Camera-type eye (tissue), 1 donor: Measurements from ENCODE around the gene GALNT18. TPM values are rescaled to one million over a fixed set of nuclear protein-coding genes. Genes with fewer than 3 reads are reported as not detected.

ENCODE experiments used
- total RNA-seq: library from RNA; depleted of rRNA; stranded (reverse); fragments of >200 nt; gene quantifications from one replicate; pipeline ENCODE4 v1.2.3, GENCODE V29; 2014

GALNT18 gene
- total RNA-seq = 28.4 TPM

GRCh38 chr11:11621573-11622339 lies at the start of gene GALNT18:
Gene GALNT18 (minus strand): TSS chr11:11622005.

DNA sequence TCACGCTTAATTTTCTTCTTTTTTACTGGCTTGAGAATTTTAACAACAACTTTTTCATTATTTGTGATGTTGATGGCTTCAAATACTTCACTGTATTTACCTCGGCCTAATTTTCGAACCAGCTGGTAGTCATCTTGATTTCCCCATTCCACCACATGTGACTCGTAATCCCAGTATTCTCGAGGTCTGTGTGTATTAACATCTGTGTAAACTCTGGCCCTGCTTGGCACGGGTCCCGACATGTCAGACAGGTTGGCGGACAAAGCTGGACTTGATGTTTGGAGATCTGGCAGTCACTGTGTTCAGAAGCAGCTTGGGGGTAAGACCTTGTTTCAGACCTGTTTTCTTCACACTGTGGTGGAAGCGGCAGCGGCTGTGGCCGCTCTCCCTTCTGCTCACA lies 268.9 kb downstream of the GALNT18 start, which contains the start of gene CSNK2A3:
TSS of gene CSNK2A3 (minus strand) at position 373 of the 400 bp plus-strand sequence. CDS start at position 242, 131 bp downstream.

Other genes starting within 250 kb of the GALNT18 start
- gene USP47, start 220.0 kb upstream of the GALNT18 start, total RNA-seq = 196 TPM